ENCODE measurements around the gene MIX23.

MIX23 gene

DNA sequence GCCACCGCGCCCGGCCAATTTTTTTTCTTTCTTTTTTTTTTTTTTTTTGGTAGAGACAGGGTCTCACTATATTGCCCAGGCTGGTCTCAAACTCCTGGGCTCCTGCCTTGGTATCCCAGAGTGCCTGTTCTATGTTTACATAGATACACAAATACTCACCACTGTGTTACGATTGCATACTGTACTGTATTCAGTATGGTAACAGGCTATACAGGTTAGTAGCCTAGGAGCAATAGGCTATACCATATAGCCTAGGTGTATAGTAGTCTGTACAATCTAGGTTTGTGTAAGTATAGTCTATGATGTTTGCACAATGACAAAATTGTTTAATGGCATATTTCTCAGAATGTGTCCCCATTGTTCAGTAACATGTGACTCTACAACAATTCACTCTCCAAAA is 31.4 kb downstream of the MIX23 start:
- no peak for DNase-seq (ENCODE audit: low read depth in 2 of 2)

DNA sequence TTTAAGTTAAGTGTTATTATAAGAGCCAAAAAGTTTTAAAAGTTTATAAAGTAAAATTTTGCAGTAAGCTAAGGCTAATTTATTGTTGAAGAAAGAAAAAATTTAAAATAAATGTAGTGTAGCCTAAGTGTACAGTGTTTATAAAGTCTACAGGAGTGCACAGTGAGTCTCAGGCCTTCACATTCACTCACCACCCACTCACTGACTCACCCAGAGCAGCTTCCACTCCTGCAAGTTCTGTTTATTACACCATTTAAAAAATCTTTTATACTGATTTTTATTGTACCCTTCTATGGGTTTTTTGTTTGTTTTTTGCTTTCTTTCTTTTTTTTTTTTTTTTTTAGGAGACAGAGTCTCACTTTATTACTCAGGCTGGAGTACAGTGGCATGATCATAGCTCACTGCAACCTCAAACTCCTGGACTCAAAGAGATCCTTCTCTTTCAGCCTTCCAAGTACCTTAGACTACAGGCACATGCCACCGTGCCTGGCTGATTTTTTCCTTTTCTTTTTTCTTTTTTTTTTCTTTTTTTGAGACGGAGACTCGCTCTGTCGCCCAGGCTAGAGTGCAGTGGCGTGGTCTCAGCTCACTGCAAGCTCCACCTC is 32.1 kb downstream of the MIX23 start:
- no peak for DNase-seq (ENCODE audit: low read depth in 2 of 2)

DNA sequence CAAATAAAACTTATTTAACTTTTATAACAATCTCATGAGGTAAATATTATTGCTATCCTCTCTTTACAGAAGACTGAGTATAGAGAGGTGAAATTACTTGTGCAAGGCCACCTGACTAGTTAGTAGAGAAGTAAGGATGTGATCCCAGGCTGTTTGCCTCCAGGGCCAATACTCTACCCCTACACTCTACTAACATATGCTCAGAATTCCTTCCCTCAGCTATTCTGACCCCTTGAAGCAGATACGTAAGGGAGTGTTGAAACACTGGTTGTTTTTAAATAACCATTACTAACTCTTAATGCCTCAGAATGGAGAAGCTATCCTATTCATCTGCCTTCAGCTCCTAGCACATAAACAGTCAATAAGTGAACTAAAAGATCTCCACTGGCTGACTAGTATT is 33.9 kb downstream of the MIX23 start:
- no peak for DNase-seq (ENCODE audit: low read depth in 2 of 2)

DNA sequence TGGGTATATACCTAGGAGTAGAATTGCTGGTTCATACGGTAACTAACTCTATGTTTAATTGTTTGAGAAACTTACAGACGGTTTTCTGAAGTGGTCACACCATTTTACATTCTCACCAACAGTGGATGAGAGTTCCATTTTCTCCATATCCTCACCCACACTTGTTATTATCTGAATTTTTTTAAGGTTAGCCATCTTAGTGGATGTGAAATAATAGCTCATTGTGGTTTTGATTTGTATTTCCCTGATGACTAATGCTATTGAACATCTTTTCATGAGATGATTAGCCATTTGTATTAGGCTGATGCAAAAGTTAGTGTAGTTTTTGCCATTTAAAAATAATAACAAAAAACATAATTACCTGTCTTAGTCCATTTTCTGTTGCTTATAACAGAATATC is 39.4 kb downstream of the MIX23 start:
- DNase-seq (ENCODE audit: low read depth in 2 of 2): no peak

DNA sequence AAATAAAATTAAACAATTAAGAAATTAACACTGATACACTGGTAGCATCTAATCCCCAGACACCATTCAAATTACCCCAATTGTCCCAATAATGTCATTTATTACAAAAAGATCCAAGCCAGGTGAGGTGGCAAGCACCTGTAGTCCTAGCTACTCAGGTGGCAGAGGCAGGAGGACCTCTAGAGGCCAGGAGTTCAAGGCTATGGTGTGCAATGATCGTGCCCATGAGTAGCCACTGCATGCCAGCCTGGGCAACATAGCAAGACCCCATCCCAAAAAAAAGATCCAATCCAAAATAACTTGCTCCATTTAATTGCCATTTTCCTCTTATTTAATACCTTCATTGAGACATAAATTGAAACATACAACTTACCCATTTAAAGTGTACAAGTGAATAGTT is 40.2 kb downstream of the MIX23 start:
- DNase-seq (ENCODE audit: low read depth in 2 of 2): no peak

DNA sequence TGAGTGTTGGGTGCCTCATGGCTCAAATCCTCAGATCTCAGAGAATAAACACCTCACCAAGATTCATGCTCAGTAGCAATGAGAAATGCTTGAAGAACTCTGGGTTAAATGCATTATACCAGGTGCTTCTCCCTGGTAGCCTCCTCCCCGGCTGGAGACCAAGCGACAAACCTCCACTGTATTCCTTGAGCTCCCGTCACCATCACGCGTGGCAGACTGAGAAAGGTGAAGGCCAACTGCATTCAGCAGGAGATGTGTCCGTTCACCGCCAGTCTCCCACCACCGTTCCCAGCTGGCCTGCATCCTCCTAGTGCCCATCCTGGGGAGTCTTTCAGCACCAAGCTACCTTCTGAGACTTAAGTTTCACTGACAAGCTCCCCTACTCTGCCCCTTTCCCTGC is 50.5 kb downstream of the MIX23 start:
- no peak for DNase-seq (ENCODE audit: low read depth in 2 of 2)

DNA sequence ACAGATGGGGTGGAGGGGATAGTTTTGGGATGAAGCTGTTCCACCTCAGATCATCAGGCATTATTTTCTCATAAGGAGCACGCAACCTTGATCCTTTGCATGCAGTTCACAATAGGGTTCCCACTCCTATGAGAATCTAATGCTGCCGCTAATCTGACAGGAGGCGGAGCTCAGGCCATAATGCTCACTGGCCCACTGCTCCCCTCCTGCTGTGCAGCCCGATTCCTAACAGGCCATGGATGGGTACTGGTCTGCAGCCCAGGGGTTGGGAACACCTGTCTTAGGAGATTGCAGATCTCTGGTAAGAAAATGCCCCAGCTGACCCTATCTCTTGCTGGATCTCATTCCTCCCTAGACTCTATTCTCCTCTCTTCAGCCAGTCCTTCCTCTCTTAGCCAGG is 51.1 kb downstream of the MIX23 start:
- DNase-seq (ENCODE audit: low read depth in 2 of 2): no peak

DNA sequence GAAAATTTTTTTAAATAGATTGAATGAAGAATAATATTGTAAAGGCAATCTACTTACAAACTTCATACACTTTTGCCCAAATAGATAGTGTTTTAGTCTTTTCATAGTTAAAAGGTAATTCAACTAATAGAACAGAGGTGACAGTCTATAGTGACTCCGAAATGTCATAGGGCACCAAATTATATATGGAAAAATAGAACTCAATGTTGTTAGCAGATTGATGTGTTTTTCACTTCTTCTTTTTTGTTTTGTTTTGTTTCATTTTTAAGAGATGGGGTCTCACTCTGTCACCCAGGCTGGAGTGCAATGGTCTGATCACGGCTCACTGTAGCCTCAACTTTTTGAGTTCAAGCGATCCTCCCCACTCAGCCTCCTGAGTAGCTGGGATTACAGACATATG is 57.3 kb downstream of the MIX23 start:
- no peak for DNase-seq (ENCODE audit: low read depth in 2 of 2)

DNA sequence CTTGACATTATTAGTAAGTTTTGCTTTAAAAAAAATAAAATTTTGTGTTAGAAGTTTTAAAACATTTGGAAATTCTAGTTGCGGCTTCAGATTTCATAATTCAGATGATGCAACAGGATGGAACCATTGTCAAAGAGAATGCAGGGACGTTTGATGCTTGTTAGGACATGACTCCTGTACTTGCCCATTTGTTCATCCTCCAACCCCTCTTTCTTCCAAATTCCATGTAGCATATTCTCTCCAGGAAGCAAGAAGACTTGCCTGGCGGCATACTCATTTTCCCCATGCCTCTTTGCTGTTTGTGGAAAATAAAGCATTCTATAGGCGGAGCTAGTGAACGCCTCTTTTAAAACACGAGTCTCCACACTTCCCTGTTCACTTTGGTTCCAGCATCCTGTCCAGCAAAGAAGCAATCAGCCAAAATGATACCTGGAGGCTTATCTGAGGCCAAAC is 58.1 kb downstream of the MIX23 start, which contains the start of gene CSTA:
TSS of gene CSTA (plus strand) at position 378 of the 453 bp plus-strand sequence. CDS start at position 423, 45 bp downstream.
- DNase-seq (ENCODE audit: low read depth in 2 of 2): no peak

DNA sequence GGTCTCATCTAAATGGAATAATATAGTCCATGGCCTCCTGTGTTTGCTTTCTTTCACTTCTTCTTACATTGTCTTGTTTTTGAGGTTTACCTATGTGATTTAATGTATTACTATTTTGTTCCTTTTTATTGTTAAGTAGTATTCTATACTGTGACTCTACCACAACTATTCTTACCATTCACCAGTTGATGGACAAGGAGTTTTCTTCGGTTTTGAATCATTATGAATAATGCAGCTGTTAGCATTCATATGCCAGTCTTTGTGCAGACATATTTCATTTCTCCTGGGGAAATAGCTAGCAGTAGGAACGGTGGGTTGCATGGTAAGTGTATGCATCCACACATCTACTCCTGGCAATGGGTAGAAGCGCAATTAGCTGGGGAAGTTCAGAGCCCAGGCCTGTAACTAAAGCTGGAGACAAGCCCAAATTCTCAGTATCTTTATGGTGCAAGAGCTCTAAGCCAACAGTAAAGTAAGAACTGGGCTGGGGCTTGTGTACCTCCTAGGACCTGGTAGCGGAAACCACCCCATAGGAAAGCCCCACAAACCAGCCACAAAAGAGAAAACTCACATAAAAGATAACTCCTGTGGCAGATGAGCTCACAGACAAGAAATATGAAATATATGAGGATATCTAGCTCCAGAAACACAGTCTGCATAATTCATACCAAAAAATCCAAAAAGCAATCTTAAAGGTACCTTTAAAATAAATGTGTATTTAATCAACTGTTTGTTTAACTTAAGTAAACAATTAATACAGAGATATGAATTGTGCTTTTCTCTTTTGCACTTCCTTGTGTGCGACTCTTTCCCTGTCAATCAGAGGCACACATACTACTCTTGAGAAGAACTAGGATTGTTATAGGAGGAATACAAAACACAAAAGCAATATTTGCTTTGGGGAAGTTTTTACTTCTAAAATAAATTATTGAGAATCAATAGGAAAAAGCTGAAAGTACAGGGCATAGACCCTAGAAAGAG is 60.6 kb downstream of the MIX23 start:
- no peak for DNase-seq (ENCODE audit: low read depth in 2 of 2)

DNA sequence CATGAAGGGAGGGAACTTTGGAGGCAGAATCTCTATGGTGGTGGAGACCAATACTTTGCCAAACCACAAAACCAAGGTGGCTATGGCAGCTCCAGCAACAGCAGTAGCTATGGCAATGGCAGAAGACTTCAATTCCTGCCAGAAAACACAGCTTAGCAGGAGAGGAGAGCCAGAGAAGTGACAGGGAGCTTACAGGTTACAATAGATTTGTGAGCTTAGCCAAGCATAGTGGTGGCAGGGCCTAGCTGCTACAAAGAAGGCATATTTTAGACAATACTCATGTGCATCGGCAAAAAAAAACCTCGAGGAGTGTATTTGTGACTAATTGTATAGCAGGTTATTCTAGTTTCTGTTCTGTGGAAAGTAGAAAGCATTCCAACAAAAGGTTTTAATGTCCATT is 64.4 kb downstream of the MIX23 start:
- DNase-seq (ENCODE audit: low read depth in 2 of 2): no peak

DNA sequence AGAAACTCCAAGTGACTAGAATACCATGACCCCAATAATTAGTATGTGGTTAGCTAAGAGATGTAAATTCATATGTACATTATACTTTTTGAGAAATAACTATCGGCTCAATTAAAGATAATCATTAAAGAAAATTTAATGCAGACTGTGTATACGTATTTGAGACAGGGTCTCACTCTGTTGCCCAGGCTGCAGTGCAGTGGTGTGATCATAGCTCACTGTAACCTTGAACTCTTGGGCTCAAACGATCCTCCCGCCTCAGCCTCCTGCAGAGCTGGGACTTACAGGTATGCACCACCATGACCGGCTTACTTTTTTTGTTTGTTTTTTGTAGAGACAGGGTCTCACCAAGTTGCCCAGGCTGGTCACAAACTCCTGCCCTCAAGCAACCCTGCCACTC is 66.7 kb downstream of the MIX23 start:
- no peak for DNase-seq (ENCODE audit: low read depth in 2 of 2)

DNA sequence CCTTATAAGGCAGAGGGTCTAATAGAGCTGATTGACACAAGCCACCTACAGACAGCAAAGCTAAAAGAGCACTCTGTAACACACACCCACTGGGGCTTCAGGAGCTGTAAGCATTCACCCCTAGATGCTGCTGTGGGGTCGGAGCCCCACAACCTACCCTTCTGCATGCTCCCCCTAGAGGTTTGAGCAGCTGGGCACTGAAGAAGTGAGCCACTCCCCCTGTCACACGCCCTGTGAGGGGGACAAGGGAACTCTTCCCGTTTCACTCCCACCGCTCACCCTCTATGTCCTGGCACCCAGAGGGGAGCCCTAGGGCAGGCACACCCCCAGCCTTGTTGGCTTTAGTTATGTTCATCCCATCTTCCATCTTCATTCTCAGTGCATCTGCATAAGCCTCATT is 67.4 kb downstream of the MIX23 start:
- DNase-seq (ENCODE audit: low read depth in 2 of 2): no peak

DNA sequence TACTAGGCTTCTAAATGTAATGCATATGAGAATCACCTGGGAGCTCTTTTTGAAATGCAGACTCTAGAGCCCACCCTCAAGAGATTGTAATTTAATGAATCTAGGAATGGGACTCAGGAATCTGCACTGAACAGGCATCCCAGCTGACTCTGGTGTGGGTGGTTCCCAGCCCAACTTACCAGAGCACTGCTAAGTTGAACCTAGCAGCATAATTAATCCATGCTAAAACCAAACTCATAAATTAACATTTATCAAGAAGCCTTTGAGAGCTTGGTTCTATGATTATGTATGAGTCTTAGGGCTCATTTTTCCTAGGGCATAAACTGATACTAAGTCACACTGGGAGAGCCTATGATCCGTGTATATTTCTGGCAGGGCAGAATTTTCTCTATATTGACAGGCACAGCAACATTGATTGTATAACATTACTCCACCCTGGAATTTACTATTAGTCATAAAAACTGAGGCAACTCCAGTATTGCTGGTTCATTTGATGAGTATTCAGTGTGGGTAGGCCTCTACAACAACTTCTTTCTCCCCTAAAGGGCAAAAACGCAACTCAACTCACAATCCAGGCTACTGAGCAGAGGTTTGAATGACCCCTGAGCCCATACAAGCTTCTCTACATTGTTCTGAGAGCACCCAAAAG is 68.7 kb downstream of the MIX23 start:
- DNase-seq (ENCODE audit: low read depth in 2 of 2): no peak

DNA sequence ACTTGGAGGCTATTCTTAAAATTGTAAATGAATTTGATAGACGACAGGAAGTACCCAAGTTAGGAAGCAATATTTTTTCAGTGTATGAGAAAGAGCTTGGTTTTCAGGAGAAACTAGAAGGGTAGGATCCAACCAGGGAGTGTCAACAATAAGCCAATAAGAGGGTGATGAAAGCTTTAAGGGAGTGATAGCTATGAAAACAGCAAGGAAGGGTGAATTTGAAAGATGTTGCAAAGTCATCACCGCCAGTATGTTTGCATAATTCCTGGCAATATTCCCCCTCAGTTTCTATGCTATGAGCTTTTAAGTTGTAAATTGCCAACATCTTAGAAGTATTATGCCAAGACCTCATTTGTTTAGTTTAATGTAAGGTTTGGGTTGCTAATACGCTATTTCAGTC is 69.8 kb downstream of the MIX23 start:
- DNase-seq (ENCODE audit: low read depth in 2 of 2): no peak

DNA sequence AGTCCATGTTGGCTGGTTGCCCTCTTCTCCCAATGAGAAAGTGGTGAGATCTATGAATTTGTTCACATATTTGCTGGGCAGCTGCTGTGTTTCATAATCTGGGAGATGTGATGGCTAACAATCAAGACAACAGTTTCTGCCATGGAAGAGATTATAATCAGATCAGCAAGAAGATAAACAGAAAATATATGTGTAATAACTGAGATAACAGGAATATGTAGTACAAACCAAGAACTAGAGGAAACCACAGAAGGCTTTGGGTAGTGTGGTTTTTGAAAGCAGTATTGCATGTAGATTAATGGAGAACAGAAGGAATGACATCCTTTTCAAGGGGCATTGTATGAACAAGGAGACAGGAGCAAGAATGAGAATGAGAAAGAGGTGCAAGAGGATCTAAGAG is 70.2 kb downstream of the MIX23 start:
- no peak for DNase-seq (ENCODE audit: low read depth in 2 of 2)

DNA sequence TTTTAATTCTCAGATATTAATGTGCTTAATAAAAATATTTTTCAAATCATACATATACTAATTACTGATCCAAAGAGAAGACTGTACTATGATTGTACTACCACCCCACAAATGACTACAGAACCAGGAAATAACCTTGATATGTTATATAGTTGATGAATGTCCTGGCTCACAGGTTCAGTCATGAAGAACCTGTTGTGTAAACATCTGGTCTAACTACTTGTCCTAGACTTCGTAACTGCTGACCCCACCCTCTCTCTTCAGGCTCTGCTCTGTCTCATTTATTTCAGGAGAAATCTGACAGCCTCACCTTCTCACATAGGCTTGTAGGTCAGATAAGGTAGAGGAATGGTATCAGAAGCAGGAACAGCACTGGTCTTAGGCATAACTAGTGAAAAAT is 72.7 kb downstream of the MIX23 start:
- no peak for DNase-seq (ENCODE audit: low read depth in 2 of 2)

Data from stimulated activated CD8-positive, alpha-beta memory T cell treated with anti-CD3 and anti-CD28 coated beads, Interleukin-7, amount 100 ng/mL, for 4 hours (primary cell).